GM19328 (cell line): ENCODE data around the gene CHSY3.

Experiments
- ATAC-seq: cut with Tn5 transposase; IDR thresholded peaks from one replicate; pipeline ENCODE4 v1.9.1; 2021; ENCODE audit warnings: mild to moderate bottlenecking, moderate library complexity; ENCODE audit not compliant: unreplicated experiment

The CHSY3 gene

DNA sequence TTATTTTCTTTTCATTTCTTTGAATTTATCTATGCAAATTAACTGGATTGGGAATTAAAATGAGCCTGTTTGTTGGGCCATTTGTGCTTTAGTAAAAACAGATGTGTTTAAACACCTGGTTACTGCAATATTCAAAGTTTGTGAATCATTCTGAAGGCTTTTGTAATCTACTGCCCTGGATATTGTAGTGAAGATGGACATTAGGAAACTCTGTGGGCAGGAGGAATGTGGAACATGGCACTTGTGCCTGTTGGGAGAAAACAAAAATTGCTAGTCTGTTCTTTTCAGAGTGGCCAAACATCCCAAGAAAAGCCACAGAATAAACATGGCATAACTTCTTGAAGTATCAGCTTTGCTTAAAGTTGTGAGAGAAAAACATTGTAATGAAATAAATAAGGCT lies 40.8 kb downstream of the CHSY3 start:
- ATAC-seq = no peak

DNA sequence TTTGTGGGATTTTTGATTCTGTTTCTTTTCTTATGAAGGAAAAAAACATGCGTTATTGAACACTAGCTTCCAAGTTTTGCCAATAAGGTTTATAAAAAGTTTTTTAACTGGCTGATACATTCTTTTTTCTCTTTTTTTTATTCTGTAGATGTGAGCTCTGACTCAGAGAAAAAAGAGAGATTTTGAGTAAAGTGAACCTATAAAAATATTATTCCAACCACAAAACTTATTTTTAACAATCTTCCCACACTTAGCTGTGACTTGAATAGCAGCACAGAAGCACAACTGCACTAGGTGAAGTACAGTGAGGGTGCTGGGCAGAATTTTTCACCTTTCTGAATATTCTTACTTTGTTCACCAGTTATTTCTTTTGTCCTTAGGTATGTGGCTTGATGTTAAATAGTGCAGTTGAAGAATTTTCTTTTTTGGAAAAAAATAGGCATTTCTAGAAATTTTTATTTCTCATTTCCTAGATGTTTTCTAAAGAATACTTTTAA lies 41.6 kb downstream of the CHSY3 start:
- ATAC-seq = no peak

DNA sequence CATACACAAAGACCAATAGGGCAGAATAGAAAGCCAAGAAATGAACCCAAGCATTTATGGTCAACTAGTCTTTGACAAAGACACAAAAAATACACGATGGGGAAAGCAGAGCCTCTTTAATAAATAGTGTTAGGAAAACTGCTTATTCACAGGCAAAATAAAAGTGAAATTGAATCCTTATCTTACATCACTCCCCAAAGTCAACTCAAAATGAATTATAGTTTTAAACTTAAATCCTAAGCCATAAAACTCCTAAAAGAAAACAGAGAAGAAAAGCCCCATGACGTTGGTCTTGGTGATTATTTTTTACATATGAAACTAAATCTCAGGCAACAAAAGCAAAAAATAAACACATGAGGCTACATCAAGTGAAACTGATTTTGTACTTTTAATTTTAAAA lies 46.8 kb downstream of the CHSY3 start:
- ATAC-seq = no peak

DNA sequence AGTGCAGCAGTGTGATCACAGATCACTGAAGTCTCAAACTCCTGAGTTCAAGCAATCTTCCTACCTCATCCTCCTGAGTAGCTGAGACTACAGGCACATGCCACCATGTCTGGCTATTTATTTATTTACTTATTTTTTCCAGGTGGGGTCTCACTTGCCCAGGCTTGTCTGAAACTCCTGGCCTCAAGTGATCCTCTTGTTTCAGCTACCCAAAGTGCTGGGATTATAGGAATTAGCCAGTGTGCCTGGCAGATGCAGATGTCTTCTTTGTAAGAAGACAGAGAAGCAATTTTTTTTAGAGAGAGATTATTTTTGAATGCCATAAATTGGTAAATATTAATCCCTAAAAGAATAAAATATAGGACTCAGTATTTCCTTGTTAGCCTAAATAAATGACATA lies 54.3 kb downstream of the CHSY3 start:
- no peak for ATAC-seq

DNA sequence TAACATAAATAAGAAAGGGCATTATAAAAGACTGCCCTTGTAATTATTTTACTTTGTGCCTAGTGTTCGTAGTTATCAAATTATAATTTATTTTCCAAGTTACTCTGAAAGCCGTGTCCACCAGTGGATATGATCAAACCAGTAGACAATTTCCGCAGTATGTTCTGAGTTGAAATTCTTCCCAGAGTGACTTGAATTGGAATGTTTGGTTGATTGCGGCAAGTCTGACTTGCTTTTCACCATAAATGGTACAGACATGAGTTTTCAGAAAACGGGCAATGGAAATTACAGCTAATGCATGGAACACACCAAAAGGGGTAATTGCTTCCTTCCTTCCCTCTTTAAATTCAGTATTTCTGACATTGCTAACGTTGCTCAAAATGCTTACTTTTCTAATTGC lies 56.6 kb downstream of the CHSY3 start:
- ATAC-seq = no peak

DNA sequence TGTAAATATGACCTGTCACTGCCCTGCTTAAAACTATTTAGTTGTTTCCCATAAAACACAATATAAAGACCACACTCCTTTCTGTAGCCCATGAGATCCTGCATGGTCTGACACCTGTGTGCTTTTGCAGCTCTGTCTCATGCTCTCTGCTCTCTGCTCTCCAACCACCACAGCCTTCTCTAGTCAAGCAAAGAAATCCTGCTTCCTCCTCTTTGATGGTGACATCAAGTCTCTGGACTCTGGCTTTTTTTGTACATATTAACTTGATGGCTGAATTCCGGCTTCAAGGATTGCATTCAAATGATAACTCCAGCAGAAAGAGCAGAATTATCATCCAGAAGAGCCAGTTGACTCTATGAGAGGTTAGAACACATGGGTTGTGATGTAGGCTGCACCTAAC lies 58.2 kb downstream of the CHSY3 start:
- ATAC-seq = no peak

DNA sequence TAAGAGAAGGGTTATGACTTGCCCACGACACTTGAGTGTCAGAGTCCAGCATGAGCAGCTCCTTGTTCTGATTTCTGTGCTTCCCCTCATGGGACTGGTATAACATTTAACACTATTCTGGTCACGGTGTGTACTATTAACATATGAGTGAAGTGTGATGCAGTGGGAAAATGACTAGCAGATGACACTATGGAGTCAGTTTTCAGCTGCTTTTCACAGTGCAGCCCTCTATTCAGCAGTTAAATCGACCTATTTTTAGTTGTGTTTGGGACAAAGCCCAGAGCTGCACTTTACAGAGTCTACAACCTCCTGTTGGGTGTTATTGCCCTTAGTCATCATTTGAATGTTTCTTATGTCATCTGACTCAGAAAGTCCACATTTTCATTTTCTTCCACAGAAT lies 59.1 kb downstream of the CHSY3 start:
- no peak for ATAC-seq

DNA sequence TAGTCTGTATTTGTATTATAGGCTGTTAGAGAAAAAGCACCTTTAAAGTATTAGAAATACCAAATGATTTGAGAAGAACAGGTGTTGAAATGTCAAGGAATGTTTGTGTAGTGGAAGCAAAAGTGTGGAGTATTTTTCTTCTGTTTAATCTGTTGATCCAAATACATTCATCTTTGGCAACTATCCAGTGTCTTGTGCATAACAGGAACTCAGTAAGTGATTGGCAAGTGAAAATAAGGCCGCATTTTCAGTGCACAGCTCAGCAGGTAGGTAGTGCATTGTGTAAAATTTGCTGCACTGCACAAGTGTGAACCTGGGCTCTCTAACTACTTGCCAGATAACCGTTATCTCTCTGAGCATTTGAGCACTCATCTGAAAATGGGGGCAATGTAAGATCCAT lies 61.8 kb downstream of the CHSY3 start:
- no peak for ATAC-seq

DNA sequence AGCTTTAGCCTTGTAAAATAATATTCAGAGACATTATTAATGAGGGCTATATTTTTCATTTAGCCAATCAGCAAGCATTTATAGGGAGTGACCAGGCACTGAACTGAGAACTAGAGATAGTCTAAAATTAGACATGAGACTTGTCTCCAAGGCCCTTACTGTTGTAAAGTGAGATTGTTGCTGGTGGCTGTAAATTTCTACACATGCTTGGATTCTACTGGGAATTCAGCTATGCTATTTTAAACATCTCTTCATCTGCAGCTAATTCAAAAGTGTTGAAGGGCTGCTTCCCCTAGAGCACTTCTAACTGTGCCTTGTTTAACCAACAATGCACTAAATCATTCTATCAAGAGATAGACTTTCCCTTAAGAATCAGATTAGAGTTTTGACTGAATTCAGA lies 67.4 kb downstream of the CHSY3 start:
- ATAC-seq = no peak

DNA sequence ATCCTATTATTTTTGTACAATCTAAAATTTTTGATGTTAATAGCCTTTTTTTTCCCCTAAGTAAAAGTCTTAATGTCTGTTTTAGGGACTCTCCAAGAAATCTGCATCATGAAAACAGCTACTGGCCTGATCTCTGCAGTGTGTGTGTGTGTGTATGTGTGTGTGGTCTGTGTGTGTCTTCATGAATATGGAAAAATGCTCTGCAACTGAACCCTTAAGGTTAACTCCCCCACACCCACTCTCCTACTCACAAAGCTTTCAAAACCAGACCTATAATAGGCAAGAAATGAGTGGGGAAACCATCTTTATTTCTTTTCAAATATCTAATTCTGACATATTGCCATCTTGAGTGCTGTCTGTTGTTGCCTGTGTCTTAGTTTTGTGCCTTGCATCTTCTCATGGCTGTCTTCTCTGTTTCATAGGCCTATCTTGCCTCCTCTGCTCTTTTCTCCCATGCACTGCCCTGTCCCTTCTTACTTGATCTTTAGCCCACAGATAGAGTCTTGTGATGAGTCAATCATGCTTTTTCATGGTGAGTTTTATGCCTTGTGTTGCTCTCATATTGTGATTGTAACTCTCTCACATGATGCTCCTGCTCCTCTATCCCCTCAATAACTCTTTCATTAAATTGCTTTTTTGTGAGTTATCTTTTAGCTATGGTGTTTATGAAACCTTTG lies 68.3 kb downstream of the CHSY3 start:
- ATAC-seq = no peak

DNA sequence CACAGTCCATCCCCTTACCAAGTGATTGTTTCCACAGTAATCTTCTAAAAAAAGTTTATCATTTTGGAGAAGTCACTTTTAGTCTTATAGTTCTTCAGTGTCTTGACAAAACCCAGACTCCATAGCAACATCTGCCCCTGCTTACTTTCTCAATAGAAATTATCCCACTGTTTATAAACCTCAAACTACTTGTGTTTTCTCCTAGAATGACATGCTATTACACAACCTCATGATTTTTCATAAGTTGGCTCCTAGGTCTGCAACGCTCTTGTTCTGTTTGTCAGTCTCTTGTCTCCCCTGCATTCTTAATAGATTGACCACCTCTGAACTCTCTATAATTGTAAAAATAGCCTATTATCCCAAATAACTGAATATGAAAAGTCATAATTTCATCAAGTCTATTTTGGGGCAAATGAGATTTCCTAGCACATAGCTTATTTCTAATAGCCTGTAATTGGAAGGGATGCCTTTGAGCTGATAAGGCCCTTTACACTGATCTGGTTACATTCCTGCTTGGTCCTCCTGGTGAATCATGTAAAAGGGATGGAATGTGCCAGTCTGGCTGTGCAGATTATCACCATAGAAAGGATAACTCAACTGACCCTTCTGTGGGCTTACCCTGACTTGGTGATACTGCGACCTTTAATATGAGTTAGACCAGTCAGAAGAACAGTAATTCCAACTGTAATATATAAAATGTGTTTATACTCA lies 69.6 kb downstream of the CHSY3 start:
- no peak for ATAC-seq

DNA sequence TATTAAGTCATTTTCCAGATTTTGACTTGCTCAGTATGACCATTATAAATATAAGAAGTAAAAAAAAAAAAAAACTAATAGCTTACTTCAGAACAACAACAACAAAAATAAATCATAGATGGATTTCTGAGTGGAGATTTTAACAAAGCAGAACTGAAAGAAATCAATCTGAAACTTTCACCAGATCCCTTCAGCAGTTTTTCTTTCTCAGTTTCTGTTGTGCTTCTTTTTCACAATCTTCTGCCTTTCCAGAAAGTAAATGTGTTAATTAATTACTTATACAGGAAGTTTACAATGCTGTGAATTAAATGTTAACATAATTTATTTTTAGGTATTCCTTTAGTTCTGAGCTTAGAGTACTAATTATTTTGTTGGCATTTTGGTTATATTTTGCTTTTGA lies 73.5 kb downstream of the CHSY3 start:
- ATAC-seq = no peak

DNA sequence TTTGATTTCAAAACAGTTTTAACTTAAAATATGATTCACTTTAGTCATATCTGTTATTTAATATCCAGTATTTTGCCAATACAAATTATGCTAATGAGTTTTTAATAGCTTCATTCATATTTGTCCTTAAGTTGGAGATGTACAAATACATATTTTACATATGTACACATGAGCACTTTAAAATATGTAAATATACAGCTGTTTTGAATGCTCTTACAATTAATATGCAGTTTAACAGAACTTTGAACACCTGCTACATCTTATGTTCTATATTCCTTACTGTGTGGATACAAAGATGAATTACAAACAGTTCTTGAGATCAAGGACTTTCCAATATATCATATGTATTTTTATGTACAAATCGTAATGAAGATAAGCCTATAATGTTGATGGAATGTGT lies 74.0 kb downstream of the CHSY3 start:
- ATAC-seq = no peak

DNA sequence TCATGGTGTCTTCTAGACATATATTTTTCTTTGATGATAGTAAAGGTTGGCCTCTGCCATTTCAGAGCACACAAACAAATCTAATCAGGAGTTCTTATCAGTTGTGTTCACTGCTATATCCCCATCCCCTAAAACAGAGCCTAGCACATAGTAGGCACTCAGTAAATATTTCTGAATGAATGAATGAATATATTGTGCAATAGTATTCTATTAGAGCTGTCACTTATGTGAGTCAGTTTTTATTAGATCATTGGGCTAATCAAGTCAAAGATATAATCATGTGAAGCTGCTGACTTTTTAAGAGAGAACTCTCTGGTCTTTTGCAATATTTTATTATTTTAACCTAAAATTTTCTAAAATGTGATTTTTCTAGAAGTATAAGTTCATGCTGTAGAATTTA lies 84.2 kb downstream of the CHSY3 start:
- ATAC-seq = no peak

DNA sequence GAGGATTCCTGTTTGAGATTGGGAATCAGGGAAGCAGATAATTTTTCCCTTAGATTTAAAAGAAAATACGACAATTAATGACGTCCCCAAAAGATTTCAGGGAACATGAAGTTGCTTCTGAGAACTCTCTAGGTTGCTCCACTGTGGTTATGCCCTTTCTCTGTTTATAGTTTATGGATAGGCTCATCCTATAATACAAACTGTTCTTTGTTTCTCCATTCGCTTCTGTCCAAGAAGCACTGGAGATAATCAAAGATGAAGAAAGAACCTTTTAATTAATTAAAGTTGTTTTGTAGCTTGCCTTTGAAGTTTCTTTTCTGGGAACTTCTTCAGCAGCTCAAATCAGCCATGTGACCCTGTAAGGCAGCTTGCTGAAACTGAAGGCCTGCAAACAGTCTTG lies 87.5 kb downstream of the CHSY3 start:
- ATAC-seq = no peak

DNA sequence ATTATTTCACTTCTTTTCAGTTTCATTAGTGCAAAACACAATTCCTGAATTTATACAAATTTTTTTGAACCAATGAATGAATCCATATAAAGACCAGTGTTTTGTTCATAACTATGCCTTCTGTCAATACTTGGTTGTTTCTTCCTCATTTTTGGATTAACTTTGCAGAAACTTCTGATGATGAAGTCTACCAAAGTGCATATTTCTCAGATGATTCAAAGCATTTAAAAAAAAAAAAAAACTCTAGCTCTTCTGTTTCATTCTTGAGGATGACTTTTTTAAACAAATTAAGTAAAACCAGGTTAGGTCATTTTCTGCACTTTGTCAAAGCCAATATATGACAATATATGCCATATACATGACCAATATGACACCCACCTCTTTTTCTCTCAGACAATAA lies 92.6 kb downstream of the CHSY3 start:
- no peak for ATAC-seq

DNA sequence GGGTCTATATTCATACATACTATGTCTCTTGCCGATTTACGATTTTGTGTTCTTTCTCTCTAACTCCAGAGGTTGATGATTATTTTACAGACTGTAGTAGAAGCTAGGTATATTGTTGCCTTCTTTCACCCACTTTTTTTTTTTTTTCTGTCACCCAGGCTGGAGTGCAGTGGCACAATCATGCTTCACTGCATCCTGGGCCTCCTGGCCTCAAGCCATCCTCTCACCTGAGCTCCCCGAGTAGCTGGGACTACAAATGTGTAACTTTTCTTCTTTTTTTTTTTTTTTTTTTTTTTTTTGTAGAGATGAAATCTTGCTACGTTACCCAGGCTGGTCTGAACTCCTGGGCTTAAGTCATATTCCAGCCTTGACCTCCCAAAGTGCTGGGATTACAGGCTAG lies 96.2 kb downstream of the CHSY3 start:
- no peak for ATAC-seq

DNA sequence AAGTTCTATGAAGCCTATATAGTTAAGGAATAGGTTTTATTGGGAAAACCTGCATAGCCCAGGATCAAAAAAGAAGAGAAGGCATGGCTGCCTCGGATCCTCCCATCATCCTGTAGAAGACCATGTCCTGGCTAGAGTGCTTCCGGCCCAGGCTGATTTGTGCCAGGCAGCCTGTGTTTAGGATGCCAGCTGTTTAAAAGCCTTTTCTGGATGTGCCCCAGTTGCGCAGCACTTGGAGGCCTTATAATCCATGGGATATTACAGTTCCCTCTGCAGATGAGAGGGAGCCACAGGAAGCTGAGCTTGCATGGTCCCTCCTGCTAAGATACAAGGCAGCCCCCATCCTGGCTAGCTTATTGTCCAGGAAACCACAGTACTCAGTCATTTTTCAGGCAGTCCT lies 97.9 kb downstream of the CHSY3 start:
- no peak for ATAC-seq

DNA sequence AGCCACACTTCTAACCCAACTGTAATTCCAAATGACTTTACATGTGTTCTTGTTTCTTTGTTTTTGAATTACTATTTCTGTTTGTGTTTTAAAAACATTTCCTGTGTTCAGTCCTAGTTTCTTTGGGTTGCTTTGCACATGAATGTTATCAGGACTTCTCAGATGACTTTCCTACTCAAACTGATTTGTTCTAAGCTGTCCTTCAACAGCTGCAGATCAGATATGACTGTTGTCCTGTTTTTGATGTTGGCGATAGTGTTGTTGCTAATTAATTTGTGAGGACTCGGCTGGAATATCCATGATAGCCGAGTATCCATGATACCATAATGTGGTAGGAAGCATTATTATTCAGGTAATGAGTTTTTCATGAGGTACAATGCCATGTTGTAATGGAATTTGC lies 98.6 kb downstream of the CHSY3 start:
- no peak for ATAC-seq

DNA sequence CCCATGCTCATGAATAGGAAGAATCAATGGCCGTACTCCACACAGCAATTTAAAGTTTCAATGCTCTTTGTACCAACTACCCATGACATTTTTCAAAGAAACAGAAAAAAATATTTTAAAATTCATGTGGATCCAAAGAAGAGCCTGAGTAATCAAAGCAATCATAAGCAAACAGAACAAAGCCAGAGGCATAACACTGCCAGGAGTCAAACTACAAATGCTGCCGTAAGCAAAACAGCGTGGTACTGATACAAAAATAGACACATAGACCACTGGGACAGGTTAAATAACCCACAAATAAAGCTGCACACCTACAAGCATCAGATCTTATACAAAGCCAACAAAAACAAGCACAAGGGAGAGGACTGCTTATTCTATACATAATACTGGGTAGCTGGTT lies 107.7 kb downstream of the CHSY3 start:
- ATAC-seq = no peak

DNA sequence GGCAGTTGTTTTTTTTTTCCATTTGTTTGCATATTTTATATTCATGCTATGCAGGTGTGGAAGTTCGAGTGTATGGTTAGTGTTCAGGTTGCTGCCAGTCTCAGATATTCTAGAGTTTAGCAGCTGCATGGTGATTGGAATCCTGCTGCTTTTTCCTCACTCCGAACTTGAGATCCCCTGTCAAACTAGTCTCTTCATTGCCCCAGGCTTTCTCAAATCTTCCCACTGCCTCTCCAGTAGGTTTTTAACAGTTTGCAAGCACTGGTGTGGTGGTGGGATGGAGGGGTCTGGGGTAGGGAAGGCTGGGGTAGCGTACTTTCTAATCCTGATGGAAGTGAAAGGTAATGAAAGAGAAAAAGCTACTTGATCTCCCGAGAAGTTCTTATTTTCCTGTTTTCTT lies 112.9 kb downstream of the CHSY3 start:
- ATAC-seq = no peak

DNA sequence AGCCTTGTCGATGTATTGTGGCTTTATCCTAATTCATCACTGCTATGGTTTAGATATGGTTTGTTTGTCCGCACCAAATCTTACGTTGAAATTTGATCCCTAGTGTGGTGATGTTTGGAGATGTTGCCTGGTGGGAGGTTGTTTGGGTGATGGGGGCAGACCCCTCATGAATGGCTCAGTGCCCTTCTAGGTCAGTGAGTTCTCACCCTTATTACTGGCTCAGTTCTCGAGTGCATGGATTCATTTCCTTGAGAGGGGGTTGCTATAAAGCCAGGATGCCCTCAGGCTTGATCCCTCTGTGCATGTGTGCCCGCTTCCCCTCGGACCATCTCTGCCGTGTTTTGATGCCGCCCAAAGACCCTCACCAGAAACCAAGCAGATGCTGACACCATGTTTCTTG lies 114.4 kb downstream of the CHSY3 start:
- ATAC-seq = no peak

DNA sequence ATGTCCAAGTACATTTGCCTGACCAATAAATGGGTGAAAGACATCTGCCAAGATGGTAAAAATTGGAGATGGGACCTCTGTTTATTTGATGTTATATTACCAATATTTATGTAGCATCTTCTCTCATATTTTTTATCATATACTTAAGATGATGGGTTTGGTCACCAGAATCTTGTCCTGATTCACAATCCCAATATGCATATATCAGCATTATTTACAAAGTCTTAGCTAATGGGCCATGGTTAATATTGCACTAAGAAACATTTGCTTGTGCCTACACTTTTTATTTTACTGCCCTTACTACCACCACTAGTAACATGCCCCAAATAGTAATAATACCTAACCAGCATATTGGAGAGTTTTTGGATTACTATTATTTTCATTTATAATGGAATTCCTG lies 116.7 kb downstream of the CHSY3 start:
- no peak for ATAC-seq
